SK-N-SH treated with all-trans-retinoic acid at 6 μM for 48 hours (cell line): ENCODE measurements around the gene LMTK2.

ENCODE experiments used
- CREB5 ChIP-seq: fragments of 250-450 bp; sonication (Bioruptor Pico); IDR thresholded peaks from 2 replicates; pipeline ENCODE4 v1.5.1; 2020; ENCODE audit warnings: low read depth, mild to moderate bottlenecking, moderate library complexity
- CSDC2 ChIP-seq: fragments of 250-450 bp; sonication (Bioruptor Pico); IDR thresholded peaks from 2 replicates; pipeline ENCODE4 v1.5.0; 2020; ENCODE audit warnings: mild to moderate bottlenecking, moderate library complexity
- CSRNP3 ChIP-seq: fragments of 250-450 bp; sonication (Bioruptor Pico); IDR thresholded peaks from 2 replicates; pipeline ENCODE4 v1.5.1; 2021; ENCODE audit warnings: mild to moderate bottlenecking, moderate library complexity
- ESRRG ChIP-seq: fragments of 250-450 bp; sonication (Bioruptor Pico); IDR thresholded peaks from 2 replicates; pipeline ENCODE4 v1.6.1; 2021; ENCODE audit warnings: mild to moderate bottlenecking
- RARB ChIP-seq: fragments of 250-450 bp; sonication (Bioruptor Pico); IDR thresholded peaks from 2 replicates; pipeline ENCODE4 v1.8.0; 2021; ENCODE audit warnings: mild to moderate bottlenecking, moderate library complexity
- SNAI2 ChIP-seq: fragments of 250-450 bp; sonication (Bioruptor Pico); IDR thresholded peaks from 2 replicates; pipeline ENCODE4 v1.5.0; 2020; ENCODE audit warnings: mild to moderate bottlenecking, moderate library complexity
- TCF4 ChIP-seq: fragments of 250-450 bp; sonication (Bioruptor Pico); IDR thresholded peaks from 2 replicates; pipeline ENCODE4 v1.8.0; 2021; ENCODE audit warnings: mild to moderate bottlenecking, moderate library complexity, borderline replicate concordance
- ZC3H10 ChIP-seq: fragments of 250-450 bp; sonication (Bioruptor Pico); IDR thresholded peaks from 2 replicates; pipeline ENCODE4 v1.5.1; 2021; ENCODE audit warnings: mild to moderate bottlenecking, moderate library complexity
- ZFP3 ChIP-seq: fragments of 250-450 bp; sonication (Bioruptor Pico); IDR thresholded peaks from 2 replicates; pipeline ENCODE4 v1.5.0; 2020; ENCODE audit warnings: mild to moderate bottlenecking, moderate library complexity
- ZFP30 ChIP-seq: fragments of 450-650 bp; formaldehyde crosslinking; IDR thresholded peaks from 2 replicates; pipeline ENCODE4 v1.5.0; 2022; ENCODE audit warnings: mild to moderate bottlenecking, moderate library complexity
- ZNF565 ChIP-seq: fragments of 450-650 bp; formaldehyde crosslinking; conservative IDR thresholded peaks from 2 replicates; pipeline ENCODE4 v1.5.0; 2020; ENCODE audit warnings: low read depth, mild to moderate bottlenecking, moderate library complexity
- ZNF8 ChIP-seq: fragments of 450-650 bp; formaldehyde crosslinking; IDR thresholded peaks from 2 replicates; pipeline ENCODE4 v1.5.0; 2020; ENCODE audit warnings: mild to moderate bottlenecking, moderate library complexity
- TF ChIP-seq, protein P1 (sequence below): fragments of 250-450 bp; sonication (Bioruptor Pico); IDR thresholded peaks from 2 replicates; pipeline ENCODE4 v1.8.0; 2020; ENCODE audit warnings: mild to moderate bottlenecking, moderate library complexity, borderline replicate concordance

GRCh38 chr7:98223898-98224700 lies 117.4 kb downstream of the LMTK2 start:
- no peak for TF ChIP-seq ZNF565 (CRISPR knock-in tag)
- TF ChIP-seq, protein P1, sequence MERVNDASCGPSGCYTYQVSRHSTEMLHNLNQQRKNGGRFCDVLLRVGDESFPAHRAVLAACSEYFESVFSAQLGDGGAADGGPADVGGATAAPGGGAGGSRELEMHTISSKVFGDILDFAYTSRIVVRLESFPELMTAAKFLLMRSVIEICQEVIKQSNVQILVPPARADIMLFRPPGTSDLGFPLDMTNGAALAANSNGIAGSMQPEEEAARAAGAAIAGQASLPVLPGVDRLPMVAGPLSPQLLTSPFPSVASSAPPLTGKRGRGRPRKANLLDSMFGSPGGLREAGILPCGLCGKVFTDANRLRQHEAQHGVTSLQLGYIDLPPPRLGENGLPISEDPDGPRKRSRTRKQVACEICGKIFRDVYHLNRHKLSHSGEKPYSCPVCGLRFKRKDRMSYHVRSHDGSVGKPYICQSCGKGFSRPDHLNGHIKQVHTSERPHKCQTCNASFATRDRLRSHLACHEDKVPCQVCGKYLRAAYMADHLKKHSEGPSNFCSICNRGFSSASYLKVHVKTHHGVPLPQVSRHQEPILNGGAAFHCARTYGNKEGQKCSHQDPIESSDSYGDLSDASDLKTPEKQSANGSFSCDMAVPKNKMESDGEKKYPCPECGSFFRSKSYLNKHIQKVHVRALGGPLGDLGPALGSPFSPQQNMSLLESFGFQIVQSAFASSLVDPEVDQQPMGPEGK (CRISPR knock-in tag) = no peak
- TF ChIP-seq ZNF8 = no peak
- TF ChIP-seq ZFP30 (CRISPR knock-in tag) = no peak
- no peak for TF ChIP-seq CREB5 (CRISPR knock-in tag)
- TF ChIP-seq ESRRG (CRISPR knock-in tag) = no peak
- TF ChIP-seq RARB (CRISPR knock-in tag) = no peak
- no peak for TF ChIP-seq CSDC2
- TF ChIP-seq CSRNP3 (CRISPR knock-in tag) = no peak
- TF ChIP-seq TCF4 (CRISPR knock-in tag) = no peak
- no peak for TF ChIP-seq ZC3H10 (CRISPR knock-in tag)
- TF ChIP-seq SNAI2 (CRISPR knock-in tag) = no peak
- no peak for TF ChIP-seq ZFP3 (CRISPR knock-in tag)
